ENCODE data around the gene USP24.
A peak's percentile ranks its signal among the peaks of the same experiment; 100 is the strongest.

USP24 gene

GRCh38 chr1:55057956-55058298 lies 157.2 kb downstream of the USP24 start:
- no peak for TF ChIP-seq CTCF (IDR thresholded peaks at IDR 0.05; ENCODE audit: insufficient read depth, low read depth, low read length, missing control alignments)
- H3K4me3 ChIP-seq (ENCODE audit: low read length), result no peak overlapping the region
- DNase-seq (ENCODE audit: low read depth), result no peak

- H3K4me3 ChIP-seq (ENCODE audit: low read length), result no peak overlapping the region
- TF ChIP-seq CTCF (IDR thresholded peaks at IDR 0.05; ENCODE audit: insufficient read depth, low read depth, low read length, missing control alignments), result no peak
These were observed 157.8 kb downstream of the USP24 start for GRCh38 chr1:55057270-55057955.

GRCh38 chr1:55056632-55056992 lies 158.6 kb downstream of the USP24 start:
- no peak for TF ChIP-seq CTCF (IDR thresholded peaks at IDR 0.05; ENCODE audit: insufficient read depth, low read depth, low read length, missing control alignments)
- no peak overlapping the region for H3K4me3 ChIP-seq (ENCODE audit: low read length)
- DNase-seq (ENCODE audit: low read depth), result no peak

More at GRCh38 chr1:55057270-55057955, 157.8 kb downstream of the USP24 start:
- DNase-seq (ENCODE audit: low read depth), result no peak

GRCh38 chr1:55055951-55056631 lies 159.1 kb downstream of the USP24 start:
- DNase-seq (ENCODE audit: low read depth), result no peak
- no peak overlapping the region for H3K4me3 ChIP-seq (ENCODE audit: low read length)
- TF ChIP-seq CTCF (IDR thresholded peaks at IDR 0.05; ENCODE audit: insufficient read depth, low read depth, low read length, missing control alignments), result no peak

GRCh38 chr1:55055084-55055882 lies 159.9 kb downstream of the USP24 start:
- peak; percentile 33 for DNase-seq (ENCODE audit: low read depth)
- TF ChIP-seq CTCF (IDR thresholded peaks at IDR 0.05; ENCODE audit: insufficient read depth, low read depth, low read length, missing control alignments), result no peak

GRCh38 chr1:55054396-55054795 lies 160.8 kb downstream of the USP24 start:
- no peak for TF ChIP-seq CTCF (IDR thresholded peaks at IDR 0.05; ENCODE audit: insufficient read depth, low read depth, low read length, missing control alignments)
- no peak overlapping the region for H3K4me3 ChIP-seq (ENCODE audit: low read length)
- DNase-seq (ENCODE audit: low read depth), result no peak

More at GRCh38 chr1:55055084-55055882, 159.9 kb downstream of the USP24 start:
- no peak overlapping the region for H3K4me3 ChIP-seq (ENCODE audit: low read length)

All from epithelial cell of esophagus (primary cell).